Common myeloid progenitor, CD34-positive (primary cell): ENCODE results near the gene TNN.

Experiments
- CTCF ChIA-PET: fragments of 350-600 bp; sonication (Branson Sonifier 250); formaldehyde crosslinking; loops from one replicate; lab custom pipeline; 2021; ENCODE audit warnings: antibody characterized with exemption; lab: Charles Lee
- POLR2A ChIA-PET: fragments of 350-600 bp; sonication (Branson Sonifier 250); formaldehyde crosslinking; loops from one replicate; lab custom pipeline; 2021; ENCODE audit warnings: antibody characterized with exemption; lab: Charles Lee
- DNase-seq, 3 donors: peaks; one replicate each; pipeline versions ENCODE4 v3.0.0 to v3.0.0-alpha.2; 2013
- H3K27ac ChIP-seq, 2 experiments: 1 replicate in 1 of 2; 2 replicates in 1 of 2; pipeline ENCODE4 v1.7.0; 2013; ENCODE audit warnings: inconsistent platforms in 2 of 2, low read length in 2 of 2, mild to moderate bottlenecking in 2 of 2, low read depth in 1 of 2, moderate library complexity in 1 of 2; ENCODE audit not compliant: severe bottlenecking in 2 of 2, insufficient read depth in 1 of 2, poor library complexity in 1 of 2
- H3K27me3 ChIP-seq, 5 experiments: replicated peaks in 2 of 5; 1 replicate in 3 of 5; 2 replicates in 2 of 5; pipeline versions ENCODE4 v1.6.1 to v1.7.0; 2013; ENCODE audit warnings: low read length in 4 of 5, mild to moderate bottlenecking in 2 of 5, moderate library complexity in 2 of 5, inconsistent platforms in 1 of 5; ENCODE audit not compliant: insufficient read depth in 5 of 5, control insufficient read depth in 4 of 5
- H3K36me3 ChIP-seq, 4 experiments: 1 replicate in 2 of 4; 2 replicates in 2 of 4; pipeline versions ENCODE4 v1.6.1 to v1.7.0; 2013; ENCODE audit warnings: low read length in 3 of 4, control low read depth in 1 of 4, mild to moderate bottlenecking in 1 of 4; ENCODE audit not compliant: control insufficient read depth in 4 of 4, insufficient read depth in 4 of 4
- H3K4me1 ChIP-seq, 4 experiments: 1 replicate in 3 of 4; 2 replicates in 1 of 4; pipeline versions ENCODE4 v1.6.1 to v1.7.1; 2013; ENCODE audit warnings: low read length in 3 of 4, mild to moderate bottlenecking in 3 of 4, control low read depth in 1 of 4, inconsistent platforms in 1 of 4, moderate library complexity in 1 of 4; ENCODE audit not compliant: control insufficient read depth in 4 of 4, insufficient read depth in 4 of 4; ENCODE audit errors: control extremely low read depth in 1 of 4
- H3K4me3 ChIP-seq, 7 experiments: 1 replicate in 4 of 7; 2 replicates in 3 of 7; pipeline versions ENCODE4 v1.5.1 to v1.7.0; 2013; ENCODE audit warnings: mild to moderate bottlenecking in 7 of 7, low read length in 6 of 7, moderate library complexity in 6 of 7, inconsistent platforms in 2 of 7, low read depth in 2 of 7, control low read depth in 1 of 7; ENCODE audit not compliant: insufficient read depth in 4 of 7, control insufficient read depth in 1 of 7; ENCODE audit errors: extremely low read depth in 1 of 7
- H3K9me3 ChIP-seq, 5 experiments: 1 replicate in 4 of 5; 2 replicates in 1 of 5; pipeline versions ENCODE4 v1.6.1 to v1.7.1; 2013; ENCODE audit warnings: low read length in 4 of 5, mild to moderate bottlenecking in 2 of 5, inconsistent platforms in 1 of 5, low read depth in 1 of 5, moderate library complexity in 1 of 5; ENCODE audit not compliant: control insufficient read depth in 4 of 5, insufficient read depth in 2 of 5; ENCODE audit errors: control extremely low read depth in 1 of 5
- WGBS: methylation state at CpG from one replicate; pipeline ENCODE4 v1.1.5; 2013; ENCODE audit not compliant: insufficient coverage; 5-methylcytosine and 5-hydroxymethylcytosine counted together

The TNN gene

DNA sequence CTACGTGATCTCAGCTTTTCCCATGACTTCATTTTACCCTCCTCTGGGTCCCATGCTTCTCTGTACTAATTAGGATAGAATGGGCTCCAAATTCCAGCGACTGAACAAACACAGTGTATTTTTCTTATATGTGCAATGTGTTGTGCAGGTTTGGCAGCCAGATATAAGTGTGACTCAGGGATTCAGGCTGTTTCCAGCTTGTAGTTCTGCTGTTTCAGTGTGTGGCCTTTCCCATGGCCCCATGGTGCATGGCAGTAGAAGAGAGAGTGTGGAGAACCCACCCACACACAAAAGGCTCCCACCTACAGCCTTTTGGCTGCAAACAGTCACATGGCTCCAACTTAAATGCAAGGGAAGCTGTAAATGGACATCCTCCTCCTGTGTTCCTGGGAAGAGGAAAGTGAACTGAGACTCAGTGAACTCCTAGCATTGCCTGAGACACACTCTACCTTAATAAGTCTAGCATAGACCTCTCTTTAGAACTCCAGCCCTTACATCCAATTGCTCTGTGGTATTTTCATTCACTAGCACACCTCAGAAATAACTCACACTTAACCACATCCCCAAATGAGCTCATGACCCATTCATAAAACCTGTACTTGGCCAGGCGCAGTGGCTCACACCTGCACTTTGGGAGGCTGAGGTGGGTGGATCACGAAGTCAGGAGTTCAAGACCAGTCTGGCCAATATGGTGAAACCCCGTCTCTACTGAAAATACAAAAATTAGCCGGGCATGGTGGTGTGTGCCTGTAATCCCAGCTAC, 66.2 kb downstream of the TNN start:
- CTCF ChIA-PET = interaction anchor here (0.9 to 4.3 kb wide), 4 partner anchors 9 to 33 kb away, joined by 4 to 23 read pairs (median 6); no protein-coding TSS in a partner anchor
- Histone ChIP-seq H3K4me3 (no peak overlapping the region), H3K4me1 (no peaks in the 10 kb centered on the region), H3K27me3 (peaks cover 0 to 7% (median 2%) of the 10 kb centered on the region in 5 experiments), H3K27ac (no peak overlapping the region), H3K9me3 (no peaks in the 10 kb centered on the region), H3K36me3 (no peaks in the 10 kb centered on the region)
- POLR2A ChIA-PET = no interaction called here
- no peak for DNase-seq
- WGBS = 100% methylated on average over 2 of the region's 6 CpGs

DNA sequence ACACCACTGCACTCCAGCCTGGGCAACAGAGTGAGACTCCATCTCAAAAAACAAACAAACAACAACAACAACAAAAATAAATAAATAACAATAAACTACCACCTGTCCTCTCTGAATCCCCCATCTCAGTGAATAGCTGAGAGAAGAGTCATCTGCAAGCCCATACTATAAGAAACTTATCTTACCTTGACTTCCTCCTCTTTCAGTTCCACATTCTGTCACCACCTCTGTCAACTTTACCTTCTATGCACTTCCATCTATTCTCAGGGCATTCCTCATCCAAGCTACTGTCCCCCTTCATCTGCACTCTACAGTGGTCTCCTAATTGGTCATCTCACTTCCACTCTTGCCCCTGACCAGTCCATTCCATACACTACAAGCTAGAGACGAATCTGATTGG, 66.9 kb downstream of the TNN start:
- no peaks in the 10 kb centered on the region for H3K36me3 ChIP-seq
- peaks cover 0 to 7% (median 2%) of the 10 kb centered on the region in 5 experiments for H3K27me3 ChIP-seq
- no peak for DNase-seq
- H3K4me1 ChIP-seq = no peaks in the 10 kb centered on the region
- H3K9me3 ChIP-seq = no peaks in the 10 kb centered on the region
- H3K4me3 ChIP-seq = no peak overlapping the region
- POLR2A ChIA-PET = no interaction called here
- WGBS = 71% methylated on average over 1 of the region's 1 CpG
- H3K27ac ChIP-seq = no peak overlapping the region
- CTCF ChIA-PET = interaction anchor here (2.0 to 4.3 kb wide), 3 partner anchors 9 to 17 kb away, joined by 5 to 23 read pairs (median 6); no protein-coding TSS in a partner anchor

DNA sequence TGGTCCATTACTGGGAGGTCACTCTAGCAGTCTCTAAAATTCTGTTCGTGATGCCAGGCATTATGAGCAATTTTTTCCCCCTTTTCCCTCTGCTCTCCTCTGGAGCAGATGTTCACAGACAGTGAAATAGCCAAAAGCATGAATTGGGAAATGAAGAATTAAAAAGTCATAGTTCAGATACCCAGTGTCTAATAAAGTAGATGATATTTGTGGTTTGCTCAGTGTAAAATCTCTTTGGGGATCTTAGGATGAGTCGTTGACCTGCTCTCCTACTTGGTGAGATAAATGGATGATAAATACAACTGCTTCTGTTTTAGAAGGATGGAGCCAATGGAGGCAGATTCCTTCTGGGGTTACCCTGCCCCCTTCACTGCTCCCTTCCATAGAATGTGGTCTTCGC, 68.6 kb downstream of the TNN start:
- DNase-seq = no peak
- H3K9me3 ChIP-seq = no peaks in the 10 kb centered on the region
- peaks cover 0 to 7% (median 2%) of the 10 kb centered on the region in 5 experiments for H3K27me3 ChIP-seq
- no peaks in the 10 kb centered on the region for H3K4me1 ChIP-seq
- no peak overlapping the region for H3K27ac ChIP-seq
- H3K4me3 ChIP-seq = no peak overlapping the region
- ChIA-PET POLR2A (no interaction called here), CTCF (interaction anchor here (0.8 to 1.3 kb wide), 3 partner anchors 11 to 28 kb away, joined by 3 read pairs; no protein-coding TSS in a partner anchor)
- H3K36me3 ChIP-seq = no peaks in the 10 kb centered on the region
- 89% methylated on average over 3 of the region's 3 CpGs for whole genome bisulfite sequencing

DNA sequence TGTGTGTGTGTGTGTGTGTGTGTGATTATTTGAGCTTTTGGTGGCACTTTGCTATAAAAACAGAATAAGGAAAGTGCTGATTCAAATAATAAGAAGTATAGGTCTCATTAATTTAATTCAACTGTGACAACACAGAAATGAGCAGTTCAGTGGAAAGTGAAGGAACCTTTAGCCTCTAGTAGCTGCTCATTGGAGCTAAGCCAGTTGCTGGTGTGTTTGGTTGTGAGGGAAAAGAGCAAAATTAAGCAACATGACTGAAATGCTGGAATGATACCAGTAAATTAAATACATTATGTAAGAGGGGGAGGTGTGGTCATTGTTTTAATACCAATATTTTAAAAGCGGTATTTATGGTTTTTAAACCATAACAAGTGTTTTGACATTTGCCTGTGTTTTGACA, 69.7 kb downstream of the TNN start:
- 100% methylated on average over 1 of the region's 1 CpG for WGBS
- no peak for DNase-seq
- Histone ChIP-seq H3K36me3 (no peaks in the 10 kb centered on the region), H3K27ac (no peak overlapping the region), H3K27me3 (peaks cover 0 to 7% (median 2%) of the 10 kb centered on the region in 5 experiments), H3K9me3 (no peaks in the 10 kb centered on the region), H3K4me1 (no peaks in the 10 kb centered on the region), H3K4me3 (no peak overlapping the region)
- ChIA-PET CTCF (interaction anchor here (0.7 kb wide), 1 partner anchor 13 kb away, joined by 3 read pairs; no protein-coding TSS in a partner anchor), POLR2A (no interaction called here)

DNA sequence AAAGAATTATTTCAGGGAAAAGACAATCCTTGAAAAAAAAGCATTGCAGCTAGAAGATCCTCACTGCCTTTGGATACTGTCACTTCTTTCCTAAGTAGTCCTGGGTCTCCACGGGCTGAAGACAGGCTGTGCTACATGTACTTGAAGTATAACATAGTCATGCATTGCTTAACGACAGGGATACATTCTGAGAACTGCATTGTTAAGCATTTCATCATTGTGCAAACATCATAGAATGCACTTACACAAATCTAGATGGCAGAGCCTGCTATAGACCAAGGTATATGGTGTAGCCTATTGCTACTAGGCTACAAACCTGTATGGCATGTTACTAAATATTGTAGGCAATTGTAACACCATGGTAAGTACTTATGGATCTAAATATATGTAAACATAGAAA, 70.9 kb downstream of the TNN start:
- POLR2A ChIA-PET = no interaction called here
- 50% methylated on average over 2 of the region's 2 CpGs for WGBS

DNA sequence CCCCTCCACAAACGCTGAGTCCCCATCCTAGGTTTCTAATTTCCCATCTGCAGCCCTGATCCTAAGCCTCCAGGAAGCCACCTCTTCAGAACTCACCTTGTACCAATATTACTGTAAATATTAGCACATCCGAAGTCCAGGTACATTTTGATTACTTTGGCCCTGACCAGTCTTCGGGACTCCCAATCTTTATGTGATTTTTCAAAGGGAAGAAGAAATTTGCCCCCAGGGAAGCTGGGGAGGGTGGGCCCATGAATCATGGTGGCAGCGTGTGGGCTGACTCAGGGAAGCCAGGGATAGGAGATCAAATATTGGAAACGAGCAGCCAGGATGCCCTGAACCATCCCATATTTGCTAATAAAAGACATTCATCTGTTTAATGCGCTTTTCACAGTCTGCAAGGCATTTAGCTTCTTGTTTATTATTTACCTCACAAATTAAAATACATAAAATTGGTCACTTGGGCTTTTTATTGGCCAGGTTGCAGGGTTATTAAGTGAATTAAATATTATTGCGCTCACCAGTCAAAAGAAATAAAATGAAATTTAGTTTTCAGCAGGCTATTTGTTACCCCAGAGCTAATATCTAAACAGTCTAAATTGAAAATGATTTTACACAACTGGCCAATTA, 78.4 kb downstream of the TNN start:
- POLR2A ChIA-PET = interaction anchor here (0.7 kb wide), 1 partner anchor 820 kb away, joined by 4 read pairs; no protein-coding TSS in a partner anchor

More for the DNA sequence above, 70.9 kb downstream of the TNN start:
- no peaks in the 10 kb centered on the region for H3K36me3 ChIP-seq
- H3K4me1 ChIP-seq = no peaks in the 10 kb centered on the region
- H3K9me3 ChIP-seq = no peaks in the 10 kb centered on the region
- peaks cover 0 to 7% (median 2%) of the 10 kb centered on the region in 5 experiments for H3K27me3 ChIP-seq
- CTCF ChIA-PET = no interaction called here
- DNase-seq = no peak
- H3K27ac ChIP-seq = no peak overlapping the region
- H3K4me3 ChIP-seq = no peak overlapping the region

More for the DNA sequence above, 78.4 kb downstream of the TNN start:
- H3K27me3 ChIP-seq = peaks cover 0 to 4% (median 0%) of the 10 kb centered on the region in 5 experiments
- H3K4me1 ChIP-seq = peaks cover 0 to 2% (median 0%) of the 10 kb centered on the region in 4 experiments
- no peak overlapping the region for H3K27ac ChIP-seq
- CTCF ChIA-PET = interaction anchor here (0.7 to 5.0 kb wide), 19 partner anchors 10 to 928 kb away, joined by 3 to 38 read pairs (median 5); no protein-coding TSS in a partner anchor
- H3K36me3 ChIP-seq = no peaks in the 10 kb centered on the region
- H3K4me3 ChIP-seq = peak overlapping the region in 1 of 7 experiments; percentile 43
- 80% methylated on average over 1 of the region's 7 CpGs for WGBS
- no peak for DNase-seq
- H3K9me3 ChIP-seq = no peaks in the 10 kb centered on the region
